Osteocyte (in vitro differentiated cells): Measurements from ENCODE around the gene ALK. TPM values are rescaled to one million over a fixed set of nuclear protein-coding genes. Genes with fewer than 3 reads are reported as not detected.
"Not testable (repeated sequence)": the region's sequence is repeated elsewhere in the genome, so short reads cannot be mapped to it uniquely, and the experiment has no call there.

Experiments used
- DNase-seq: peaks from one replicate; pipeline ENCODE4 v3.0.0; 2021; ENCODE audit warnings: mixed read lengths; ENCODE audit not compliant: unreplicated experiment; ENCODE audit errors: extremely low spot score
- H3K27ac Mint-ChIP-seq: one replicate; pipeline ENCODE4 v1.8.0; 2021; ENCODE audit warnings: mild to moderate bottlenecking, mixed read lengths; ENCODE audit not compliant: unreplicated experiment
- H3K27me3 Mint-ChIP-seq: one replicate; pipeline ENCODE4 v1.8.0; 2021; ENCODE audit warnings: mixed read lengths; ENCODE audit not compliant: unreplicated experiment
- H3K36me3 Mint-ChIP-seq: one replicate; pipeline ENCODE4 v1.8.0; 2021; ENCODE audit warnings: mixed read lengths; ENCODE audit not compliant: unreplicated experiment
- H3K4me1 Mint-ChIP-seq: one replicate; pipeline ENCODE4 v1.8.0; 2021; ENCODE audit warnings: mixed read lengths; ENCODE audit not compliant: unreplicated experiment
- H3K4me3 Mint-ChIP-seq: one replicate; pipeline ENCODE4 v1.8.0; 2021; ENCODE audit warnings: mild to moderate bottlenecking, moderate library complexity, mixed read lengths; ENCODE audit not compliant: unreplicated experiment
- H3K9me3 Mint-ChIP-seq: one replicate; pipeline ENCODE4 v1.8.0; 2021; ENCODE audit warnings: mixed read lengths; ENCODE audit not compliant: unreplicated experiment
- total RNA-seq: library from RNA; stranded (reverse); gene quantifications from 2 replicates; pipeline ENCODE4 v1.2.1, GENCODE V29; 2021
- TF ChIP-seq, protein P1 (sequence below): fragments of 200-600 bp; sonication (generic); IDR thresholded peaks from 2 replicates; pipeline ENCODE4 v1.5.0; 2021; ENCODE audit warnings: antibody characterized with exemption, mild to moderate bottlenecking, moderate library complexity

The ALK gene
- total RNA-seq, 1 donor from 2014 or later, result not detected

DNA sequence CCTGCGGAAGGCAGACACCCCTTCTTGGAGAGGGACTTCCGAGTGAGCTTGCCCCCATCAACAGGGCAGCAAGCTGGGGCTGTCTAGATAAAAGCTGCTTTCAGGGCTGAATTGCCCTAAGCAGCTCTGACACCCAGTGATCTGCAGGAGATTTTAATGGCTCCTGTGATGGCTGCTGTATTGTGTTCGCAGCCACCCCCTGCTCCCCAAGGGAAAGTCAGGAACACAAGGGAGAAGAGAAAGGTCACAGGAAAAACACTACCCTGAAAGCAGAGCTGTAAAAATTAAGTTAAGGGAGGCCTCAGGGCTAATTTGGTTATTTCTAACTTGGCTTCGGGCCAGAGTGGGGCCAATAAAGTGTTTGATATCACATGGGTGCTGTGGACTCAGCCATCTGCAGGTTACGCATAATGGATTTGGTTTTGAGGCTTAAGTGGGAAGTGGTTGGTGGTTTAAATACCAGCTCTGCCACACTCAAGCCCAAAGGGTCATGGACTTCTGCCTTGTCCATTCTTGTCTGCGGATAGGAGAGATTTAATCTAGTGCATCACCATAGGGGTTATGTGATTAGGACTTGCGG, 658.6 kb downstream of the ALK start:
- TF ChIP-seq, protein P1, sequence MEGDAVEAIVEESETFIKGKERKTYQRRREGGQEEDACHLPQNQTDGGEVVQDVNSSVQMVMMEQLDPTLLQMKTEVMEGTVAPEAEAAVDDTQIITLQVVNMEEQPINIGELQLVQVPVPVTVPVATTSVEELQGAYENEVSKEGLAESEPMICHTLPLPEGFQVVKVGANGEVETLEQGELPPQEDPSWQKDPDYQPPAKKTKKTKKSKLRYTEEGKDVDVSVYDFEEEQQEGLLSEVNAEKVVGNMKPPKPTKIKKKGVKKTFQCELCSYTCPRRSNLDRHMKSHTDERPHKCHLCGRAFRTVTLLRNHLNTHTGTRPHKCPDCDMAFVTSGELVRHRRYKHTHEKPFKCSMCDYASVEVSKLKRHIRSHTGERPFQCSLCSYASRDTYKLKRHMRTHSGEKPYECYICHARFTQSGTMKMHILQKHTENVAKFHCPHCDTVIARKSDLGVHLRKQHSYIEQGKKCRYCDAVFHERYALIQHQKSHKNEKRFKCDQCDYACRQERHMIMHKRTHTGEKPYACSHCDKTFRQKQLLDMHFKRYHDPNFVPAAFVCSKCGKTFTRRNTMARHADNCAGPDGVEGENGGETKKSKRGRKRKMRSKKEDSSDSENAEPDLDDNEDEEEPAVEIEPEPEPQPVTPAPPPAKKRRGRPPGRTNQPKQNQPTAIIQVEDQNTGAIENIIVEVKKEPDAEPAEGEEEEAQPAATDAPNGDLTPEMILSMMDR, result no peak
- Mint-ChIP-seq H3K4me3 (no peak overlapping the region), H3K36me3 (no peaks in the 10 kb centered on the region), H3K4me1 (peaks cover 19% of the 10 kb centered on the region), H3K27ac (no peak overlapping the region), H3K27me3 (no peaks in the 10 kb centered on the region), H3K9me3 (peaks cover 4% of the 10 kb centered on the region)
- no peak for DNase-seq

DNA sequence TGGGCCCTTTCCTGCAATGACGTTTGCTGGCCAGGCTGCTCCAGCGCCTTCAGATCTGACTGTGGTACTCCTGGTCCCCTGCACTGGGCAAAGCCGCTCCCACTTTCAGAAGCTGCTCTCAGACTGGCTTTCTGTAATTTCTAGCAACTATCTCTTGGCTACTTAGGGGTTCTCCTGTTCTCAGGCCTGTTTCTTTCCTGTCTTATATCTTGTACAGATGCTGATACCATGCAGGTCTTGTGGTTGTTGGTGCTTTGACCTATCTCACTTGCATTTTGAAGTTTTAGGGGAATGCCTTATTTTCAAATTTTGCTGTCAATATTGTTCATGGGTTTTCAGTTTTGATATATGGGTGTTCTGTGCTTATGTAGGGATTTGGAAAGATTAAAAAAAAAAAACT, 660.4 kb downstream of the ALK start:
- Mint-ChIP-seq H3K36me3 (no peaks in the 10 kb centered on the region), H3K4me3 (peak overlapping the region; percentile 18), H3K4me1 (peaks cover 19% of the 10 kb centered on the region), H3K27me3 (no peaks in the 10 kb centered on the region), H3K9me3 (peaks cover 4% of the 10 kb centered on the region), H3K27ac (no peak overlapping the region)
- DNase-seq, result no peak
- TF ChIP-seq, protein P1, result no peak

DNA sequence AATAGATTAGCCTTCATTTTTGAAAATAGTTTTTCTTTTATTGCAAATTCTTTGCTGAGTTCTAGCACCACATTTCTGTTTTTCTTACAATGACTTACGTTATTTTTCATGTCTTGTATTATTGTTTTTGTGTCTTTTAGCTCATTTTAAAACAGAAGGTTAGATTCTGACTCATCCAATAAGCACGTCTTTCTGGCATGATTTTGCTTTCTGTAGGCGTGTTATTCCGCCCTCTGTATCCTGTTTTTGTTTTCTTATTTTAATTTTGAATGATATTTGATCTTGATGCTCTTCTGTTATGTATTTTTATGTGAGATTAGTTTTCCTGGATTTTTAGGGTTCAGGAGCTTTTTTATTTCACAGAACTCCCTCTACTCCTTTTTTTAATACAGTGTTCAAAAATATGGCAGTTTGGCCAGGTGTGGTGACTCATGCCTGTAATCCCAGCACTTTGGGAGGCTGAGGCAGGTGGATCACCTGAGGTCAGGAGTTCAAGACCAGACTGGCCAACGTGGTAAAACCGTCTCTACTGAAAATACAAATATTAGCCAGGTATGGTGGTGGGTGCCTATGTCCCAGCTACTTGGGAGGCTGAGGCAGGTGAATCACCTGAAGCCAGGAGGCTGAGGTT, 661.1 kb downstream of the ALK start:
- DNase-seq, result no peak
- Mint-ChIP-seq H3K4me1 (peaks cover 19% of the 10 kb centered on the region), H3K9me3 (peaks cover 4% of the 10 kb centered on the region), H3K4me3 (no peak overlapping the region), H3K27ac (no peak overlapping the region), H3K27me3 (no peaks in the 10 kb centered on the region), H3K36me3 (no peaks in the 10 kb centered on the region)
- TF ChIP-seq, protein P1, result no peak

DNA sequence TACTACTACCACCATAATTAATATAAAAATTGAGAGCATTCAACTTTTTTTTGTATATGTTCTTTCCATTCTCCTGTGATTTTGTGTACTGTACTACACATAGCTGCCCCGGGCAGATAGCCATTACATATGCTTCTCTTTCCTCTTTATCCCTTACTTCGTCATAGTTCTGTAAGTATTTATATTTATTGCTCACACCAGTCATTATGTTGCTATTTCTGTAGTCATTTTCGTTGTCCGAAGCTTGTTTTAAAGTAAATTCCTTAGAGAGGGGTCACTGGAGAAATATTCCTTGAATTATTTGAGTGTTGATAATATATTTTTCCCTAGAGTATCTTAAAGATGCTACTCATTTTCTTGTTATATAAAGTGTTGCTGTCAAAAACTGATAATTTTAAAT, 662.2 kb downstream of the ALK start:
- TF ChIP-seq, protein P1, result no peak
- H3K36me3 Mint-ChIP-seq, result no peaks in the 10 kb centered on the region
- H3K9me3 Mint-ChIP-seq, result peaks cover 4% of the 10 kb centered on the region
- H3K27ac Mint-ChIP-seq, result no peak overlapping the region
- peaks cover 19% of the 10 kb centered on the region for H3K4me1 Mint-ChIP-seq
- no peak for DNase-seq
- H3K27me3 Mint-ChIP-seq, result peaks cover 2% of the 10 kb centered on the region
- H3K4me3 Mint-ChIP-seq, result no peak overlapping the region

DNA sequence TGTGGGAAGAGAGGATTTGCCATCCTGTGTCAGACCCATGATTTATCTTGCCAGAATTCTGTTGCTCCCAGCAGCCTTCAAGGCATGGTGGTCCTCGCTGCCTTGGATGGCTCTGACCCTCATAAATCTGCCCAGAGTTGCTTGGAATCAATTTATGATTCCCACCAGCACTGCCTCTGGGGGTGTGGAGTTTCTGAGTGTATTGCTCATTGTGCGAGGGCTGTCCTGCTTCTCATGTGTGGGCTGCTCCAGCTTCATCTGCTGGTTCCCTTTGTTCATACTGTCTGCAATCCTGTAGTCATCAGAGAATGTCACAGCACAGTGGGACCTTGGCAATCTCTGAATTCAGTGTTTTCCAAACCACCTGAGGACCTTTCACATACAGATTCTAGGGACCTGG, 666.4 kb downstream of the ALK start:
- H3K27ac Mint-ChIP-seq, result no peak overlapping the region
- H3K27me3 Mint-ChIP-seq, result peaks cover 9% of the 10 kb centered on the region
- DNase-seq, result no peak
- H3K4me3 Mint-ChIP-seq, result no peak overlapping the region
- TF ChIP-seq, protein P1, result no peak
- H3K9me3 Mint-ChIP-seq, result no peaks in the 10 kb centered on the region
- H3K36me3 Mint-ChIP-seq, result no peaks in the 10 kb centered on the region
- H3K4me1 Mint-ChIP-seq, result peaks cover 8% of the 10 kb centered on the region

DNA sequence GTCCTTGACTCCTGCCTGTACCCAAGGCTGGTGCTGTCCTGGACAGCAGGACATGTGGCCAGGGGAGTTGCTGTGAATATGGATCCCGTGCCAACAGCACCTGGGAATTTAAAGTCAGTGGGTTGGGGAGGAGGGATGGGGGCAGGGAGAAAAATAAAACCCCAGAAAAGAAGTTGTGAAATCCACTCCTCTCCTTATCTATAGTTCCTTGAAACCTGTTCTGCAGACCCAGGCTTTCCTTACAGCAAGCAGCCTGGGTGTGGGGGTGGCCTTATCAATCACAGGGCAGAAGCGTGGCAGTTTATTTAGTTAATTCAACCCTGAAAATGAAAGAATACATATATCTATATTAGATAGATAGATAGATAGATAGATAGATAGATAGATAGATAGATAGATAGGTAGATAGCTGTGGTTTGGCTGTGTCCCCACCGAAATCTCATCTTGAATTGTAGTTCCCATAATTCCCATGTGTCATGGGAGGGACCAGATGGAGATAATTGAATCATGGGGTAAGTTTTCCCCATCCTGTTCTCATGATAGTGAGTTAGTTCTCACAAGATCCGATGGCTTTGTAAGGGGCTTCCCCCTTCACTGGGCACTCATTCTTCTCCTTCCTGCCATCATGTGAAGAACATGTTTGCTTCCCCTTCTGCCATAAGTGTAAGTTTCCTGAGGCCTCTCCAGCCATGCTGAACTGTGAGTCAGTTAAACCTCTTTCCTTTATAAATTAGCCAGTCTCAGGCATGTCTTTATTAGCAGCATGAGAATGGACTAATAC, 667.7 kb downstream of the ALK start:
- not testable (repeated sequence) for H3K9me3 Mint-ChIP-seq, H3K27me3 Mint-ChIP-seq, H3K36me3 Mint-ChIP-seq, H3K4me1 Mint-ChIP-seq, H3K27ac Mint-ChIP-seq, DNase-seq, H3K4me3 Mint-ChIP-seq
